ENCODE measurements around the gene CCDC63.

GRCh38 chr12:110858848-110859247 lies 12.1 kb downstream of the CCDC63 start:
- TF ChIP-seq POLR2A (IDR thresholded peaks at IDR 0.05) (no peak), CTCF (IDR thresholded peaks at IDR 0.05) (no peak)
